Liver (tissue), 9 donors: ENCODE data around the gene CRY1. TPM values are rescaled to one million over a fixed set of nuclear protein-coding genes. Genes with fewer than 3 reads are reported as not detected.

Source experiments
- DNase-seq: peaks from one replicate; pipeline ENCODE4 v3.0.0-alpha.2; 2017; ENCODE audit warnings: low spot score
- H3K27ac ChIP-seq, 2 donors: one replicate each; pipeline ENCODE4 v1.7.0; 2013; ENCODE audit warnings: inconsistent platforms in 2 of 2, low read length in 2 of 2, control low read depth in 1 of 2, low read depth in 1 of 2, mild to moderate bottlenecking in 1 of 2
- H3K27me3 ChIP-seq, 4 donors: one replicate each; pipeline versions ENCODE4 v1.6.1 to v1.7.0; 2013; ENCODE audit warnings: low read length in 3 of 4, inconsistent platforms in 1 of 4, mild to moderate bottlenecking in 1 of 4, moderate library complexity in 1 of 4; ENCODE audit not compliant: control insufficient read depth in 4 of 4, insufficient read depth in 4 of 4
- H3K36me3 ChIP-seq, 4 donors: one replicate each; pipeline versions ENCODE4 v1.6.1 to v1.7.0; 2013; ENCODE audit warnings: low read length in 3 of 4, mild to moderate bottlenecking in 3 of 4, low read depth in 1 of 4, moderate library complexity in 1 of 4; ENCODE audit not compliant: control insufficient read depth in 4 of 4, insufficient read depth in 3 of 4
- H3K4me1 ChIP-seq, 4 donors: one replicate each; pipeline versions ENCODE4 v1.6.1 to v1.7.0; 2013; ENCODE audit warnings: low read length in 3 of 4, mild to moderate bottlenecking in 3 of 4, moderate library complexity in 1 of 4; ENCODE audit not compliant: control insufficient read depth in 4 of 4, insufficient read depth in 4 of 4
- H3K4me3 ChIP-seq, 3 donors: one replicate each; pipeline versions ENCODE4 v1.6.1 to v1.7.0; 2013; ENCODE audit warnings: low read length in 3 of 3, control low read depth in 1 of 3, low read depth in 1 of 3, mild to moderate bottlenecking in 1 of 3
- H3K9ac ChIP-seq, 2 donors: one replicate each; pipeline ENCODE4 v1.7.0; 2013; ENCODE audit warnings: low read length in 2 of 2, mild to moderate bottlenecking in 2 of 2, moderate library complexity in 2 of 2, control low read depth in 1 of 2, low read depth in 1 of 2
- H3K9me3 ChIP-seq, 4 donors: one replicate each; pipeline versions ENCODE4 v1.6.1 to v1.7.0; 2013; ENCODE audit warnings: low read length in 3 of 4; ENCODE audit not compliant: control insufficient read depth in 4 of 4
- CTCF ChIP-seq: fragments of 150-350 bp; IDR thresholded peaks from 2 replicates; pipeline ENCODE4 v1.5.1; 2017; ENCODE audit warnings: improper control_type of control experiment, low read depth, low read length; ENCODE audit not compliant: missing input control
- EGR1 ChIP-seq, 2 donors: IDR thresholded peaks; 2 replicates each; pipeline ENCODE4 v1.6.1; 2016 to 2018; ENCODE audit warnings: antibody characterized with exemption in 2 of 2, low read depth in 2 of 2
- FOXA1 ChIP-seq: IDR thresholded peaks from 2 replicates; pipeline ENCODE4 v1.6.1; 2016; ENCODE audit warnings: antibody characterized with exemption
- FOXA2 ChIP-seq: IDR thresholded peaks from 2 replicates; pipeline ENCODE4 v1.6.1; 2016; ENCODE audit warnings: antibody characterized with exemption
- GABPA ChIP-seq, 2 donors: IDR thresholded peaks in 1 of 2; conservative IDR thresholded peaks in 1 of 2; 2 replicates each; pipeline ENCODE4 v1.6.1; 2016; ENCODE audit warnings: antibody characterized with exemption in 2 of 2, mild to moderate bottlenecking in 1 of 2, moderate library complexity in 1 of 2
- HNF4A ChIP-seq, 2 donors: conservative IDR thresholded peaks; 2 replicates each; pipeline ENCODE4 v1.6.1; 2016; ENCODE audit warnings: antibody characterized with exemption in 2 of 2, mild to moderate bottlenecking in 2 of 2
- HNF4G ChIP-seq: IDR thresholded peaks from 2 replicates; pipeline ENCODE4 v1.6.1; 2016; ENCODE audit warnings: antibody characterized with exemption
- JUND ChIP-seq, 2 donors: IDR thresholded peaks; 2 replicates each; pipeline ENCODE4 v1.6.1; 2016; ENCODE audit warnings: antibody characterized with exemption in 2 of 2
- MAX ChIP-seq: IDR thresholded peaks from 2 replicates; pipeline ENCODE4 v1.6.1; 2016; ENCODE audit warnings: antibody characterized with exemption
- NR2F2 ChIP-seq: IDR thresholded peaks from 2 replicates; pipeline ENCODE4 v1.6.1; 2016; ENCODE audit warnings: antibody characterized with exemption
- RAD21 ChIP-seq, 2 donors: IDR thresholded peaks; 2 replicates each; pipeline ENCODE4 v1.6.1; 2016; ENCODE audit warnings: antibody characterized with exemption in 2 of 2, mild to moderate bottlenecking in 2 of 2
- REST ChIP-seq: IDR thresholded peaks from 2 replicates; pipeline ENCODE4 v1.6.1; 2016; ENCODE audit warnings: antibody characterized with exemption, mild to moderate bottlenecking
- RXRA ChIP-seq, 2 donors: IDR thresholded peaks; 2 replicates each; pipeline ENCODE4 v1.6.1; 2017 to 2018; ENCODE audit warnings: antibody characterized with exemption in 2 of 2, mild to moderate bottlenecking in 1 of 2
- SP1 ChIP-seq: IDR thresholded peaks from 2 replicates; pipeline ENCODE4 v1.6.1; 2018; ENCODE audit warnings: antibody characterized with exemption, mild to moderate bottlenecking
- TAF1 ChIP-seq: conservative IDR thresholded peaks from 2 replicates; pipeline ENCODE4 v1.6.1; 2016; ENCODE audit warnings: antibody characterized with exemption, mild to moderate bottlenecking
- YY1 ChIP-seq: IDR thresholded peaks from 2 replicates; pipeline ENCODE4 v1.6.1; 2016; ENCODE audit warnings: antibody characterized with exemption, mild to moderate bottlenecking
- ZBTB33 ChIP-seq: IDR thresholded peaks from 2 replicates; pipeline ENCODE4 v1.6.1; 2016; ENCODE audit warnings: antibody characterized with exemption
- WGBS: extraction: QIAGEN DNeasy Blood & Tissue Kit; methylation state at CpG from one replicate; pipeline ENCODE4 v1.1.7; 2013; 5-methylcytosine and 5-hydroxymethylcytosine counted together
- polyA plus RNA-seq, 2 donors: library from polyadenylated mRNA; stranded (reverse) in 1 of 2; unstranded in 1 of 2; fragments of 200-250 nt in 1 of 2; fragments of >200 nt in 1 of 2; fragmentation: Nextera tagmentation in 1 of 2; extraction: Ambion mirVana in 1 of 2; gene quantifications; one replicate each; pipeline versions ENCODE4 v1.2.1 to v1.2.3, GENCODE V29; 2013 to 2015
- total RNA-seq, 2 donors: library from RNA; depleted of rRNA; stranded (reverse); fragments of >200 nt; gene quantifications; one replicate each; pipeline ENCODE4 v1.2.3, GENCODE V29; 2014
- donor health status: healthy.
- donor health status: healthy.
- donor health status: healthy.
- donor health status: healthy.
- donor health status: healthy.

Gene CRY1
- total and polyA plus RNA-seq, 4 donors, result 5.7 to 16.6 (median 10.1) TPM

GRCh38 chr12:107058190-107058589, 35.2 kb downstream of the CRY1 start:
- Histone ChIP-seq H3K27me3 (no peaks in the 10 kb centered on the region), H3K27ac (no peak overlapping the region), H3K4me3 (no peak overlapping the region), H3K4me1 (no peaks in the 10 kb centered on the region), H3K9ac (no peak overlapping the region), H3K36me3 (no peaks in the 10 kb centered on the region), H3K9me3 (peaks cover 0 to 5% (median under 1%) of the 10 kb centered on the region in 4 donors)
- WGBS, result 85% methylated on average over 2 of the region's 2 CpGs
- no peak for DNase-seq
- TF ChIP-seq HNF4G (no peak), GABPA (IDR thresholded peaks at IDR 0.05 in 1 of 2, conservative IDR thresholded peaks at IDR 0.05 in 1 of 2) (no peak), JUND (IDR thresholded peaks at IDR 0.05) (no peak), MAX (no peak), HNF4A (conservative IDR thresholded peaks at IDR 0.05) (no peak), FOXA1 (no peak), RXRA (IDR thresholded peaks at IDR 0.05) (no peak)

- Histone ChIP-seq H3K9ac (no peak overlapping the region), H3K27me3 (no peaks in the 10 kb centered on the region), H3K4me1 (no peaks in the 10 kb centered on the region), H3K9me3 (peaks cover 0 to 5% (median under 1%) of the 10 kb centered on the region in 4 donors), H3K4me3 (no peak overlapping the region), H3K36me3 (no peaks in the 10 kb centered on the region), H3K27ac (no peak overlapping the region)
- 86% methylated on average over 4 of the region's 4 CpGs for WGBS
- TF ChIP-seq GABPA (IDR thresholded peaks at IDR 0.05 in 1 of 2, conservative IDR thresholded peaks at IDR 0.05 in 1 of 2), result no peak
- TF ChIP-seq CTCF, result no peak
- no peak for TF ChIP-seq SP1
- no peak for TF ChIP-seq FOXA1
- no peak for TF ChIP-seq YY1
- TF ChIP-seq TAF1, result no peak
- TF ChIP-seq RAD21 (IDR thresholded peaks at IDR 0.05), result no peak
- no peak for TF ChIP-seq ZBTB33
- TF ChIP-seq REST, result no peak
- no peak for TF ChIP-seq MAX
- TF ChIP-seq FOXA2, result no peak
- TF ChIP-seq NR2F2, result no peak
- no peak for TF ChIP-seq HNF4G
- TF ChIP-seq EGR1 (IDR thresholded peaks at IDR 0.05; ENCODE audit: low read depth in 2 of 2), result no peak
- DNase-seq, result no peak
Measured at GRCh38 chr12:107057071-107057834, 36.1 kb downstream of the CRY1 start.
